IMR-90 (cell line): ENCODE measurements around the gene DCLRE1B. TPM values are rescaled to one million over a fixed set of nuclear protein-coding genes. Genes with fewer than 3 reads are reported as not detected.

Experiments
- ATAC-seq: fragments of 200-7000 bp; cut with Tn5 transposase; 2 replicates; pipeline ENCODE4 v1.9.1; 2020; ENCODE audit warnings: low read depth, mild to moderate bottlenecking, moderate library complexity
- BruUV-seq: library from RNA; stranded (reverse); fragments of 400-500 nt; replicated peaks from 2 replicates; lab custom pipeline; 2021; lab: Mats Ljungman, UMichigan
- CTCF ChIA-PET: fragments of 300-600 bp; formaldehyde crosslinking; extraction: SDS; loops from one replicate; lab custom pipeline; 2021; ENCODE audit warnings: antibody characterized with exemption; lab: Yijun Ruan, JAX
- POLR2A ChIA-PET: fragments of 300-600 bp; sonication (Branson Sonifier 250); formaldehyde crosslinking; loops from one replicate; lab custom pipeline; 2022; ENCODE audit warnings: antibody characterized with exemption; ENCODE audit not compliant: unreplicated experiment; lab: Charles Lee
- DNase-seq: peaks from one replicate; pipeline ENCODE4 v3.0.0; 2013
- H2AFZ ChIP-seq: replicated peaks from 2 replicates; pipeline ENCODE3; 2013; ENCODE audit warnings: low read length, mild to moderate bottlenecking; ENCODE audit not compliant: poor library complexity
- H2AK5ac ChIP-seq: 2 replicates; pipeline ENCODE4 v1.6.1; 2013; ENCODE audit warnings: low read depth, low read length, inconsistent platforms
- H2AK9ac ChIP-seq: replicated peaks from 2 replicates; pipeline ENCODE3; 2013; ENCODE audit warnings: mild to moderate bottlenecking, low read depth, low read length, moderate library complexity; ENCODE audit not compliant: poor library complexity
- H2BK120ac ChIP-seq: 2 replicates; pipeline ENCODE4 v1.6.1; 2013; ENCODE audit warnings: low read depth, low read length, inconsistent platforms
- H2BK15ac ChIP-seq: 3 replicates; pipeline ENCODE4 v1.6.1; 2013; ENCODE audit warnings: low read depth, low read length, inconsistent platforms
- H2BK20ac ChIP-seq: 2 replicates; pipeline ENCODE4 v1.6.1; 2013; ENCODE audit warnings: low read depth, mild to moderate bottlenecking, inconsistent platforms, low read length, moderate library complexity
- H2BK5ac ChIP-seq: 2 replicates; pipeline ENCODE4 v1.6.1; 2013; ENCODE audit warnings: mild to moderate bottlenecking, low read depth, low read length, inconsistent platforms; ENCODE audit not compliant: poor library complexity, severe bottlenecking
- H3K14ac ChIP-seq: replicated peaks from 2 replicates; pipeline ENCODE4 v1.6.1; 2013; ENCODE audit warnings: low read depth, low read length, inconsistent platforms
- H3K18ac ChIP-seq: 2 replicates; pipeline ENCODE4 v1.6.1; 2013; ENCODE audit warnings: low read depth, low read length, control low read depth
- H3K23ac ChIP-seq: 2 replicates; pipeline ENCODE4 v1.6.1; 2013; ENCODE audit warnings: low read depth, low read length, inconsistent platforms
- H3K27ac ChIP-seq: 2 replicates; pipeline ENCODE4 v1.5.1; 2013; ENCODE audit warnings: mild to moderate bottlenecking, control low read depth, low read length; ENCODE audit not compliant: insufficient read depth
- H3K27me3 ChIP-seq: 2 replicates; pipeline ENCODE4 v1.6.1; 2013; ENCODE audit warnings: low read length; ENCODE audit not compliant: control insufficient read depth, insufficient read depth
- H3K36me3 ChIP-seq: 2 replicates; pipeline ENCODE4 v1.6.1; 2013; ENCODE audit warnings: low read length, mixed read lengths; ENCODE audit not compliant: control insufficient read depth, insufficient read depth
- H3K4ac ChIP-seq: 2 replicates; pipeline ENCODE4 v1.6.1; 2013; ENCODE audit warnings: low read depth, low read length, inconsistent platforms
- H3K4me1 ChIP-seq: 2 replicates; pipeline ENCODE4 v1.6.1; 2013; ENCODE audit warnings: low read length, mixed read lengths; ENCODE audit not compliant: control insufficient read depth, insufficient read depth
- H3K4me2 ChIP-seq: 2 replicates; pipeline ENCODE4 v1.6.1; 2013; ENCODE audit warnings: low read depth, mild to moderate bottlenecking, control low read depth, low read length, moderate library complexity
- H3K4me3 ChIP-seq: 2 replicates; pipeline ENCODE4 v1.5.1; 2013; ENCODE audit warnings: low read depth, mild to moderate bottlenecking, control low read depth, low read length, moderate library complexity; ENCODE audit not compliant: insufficient read depth
- H3K56ac ChIP-seq: 2 replicates; pipeline ENCODE4 v1.6.1; 2013; ENCODE audit warnings: low read length, inconsistent platforms; ENCODE audit not compliant: insufficient read depth; ENCODE audit errors: extremely low read depth
- H3K79me1 ChIP-seq, 2 experiments: 2 replicates each; pipeline ENCODE4 v1.6.1; 2013; ENCODE audit warnings: low read length in 2 of 2, inconsistent platforms in 1 of 2, low read depth in 1 of 2
- H3K9ac ChIP-seq: 2 replicates; pipeline ENCODE4 v1.6.1; 2013; ENCODE audit warnings: low read depth, low read length, control low read depth
- H3K9me1 ChIP-seq: 2 replicates; pipeline ENCODE4 v1.6.1; 2013; ENCODE audit warnings: low read length, inconsistent platforms; ENCODE audit not compliant: insufficient read depth
- H3K9me3 ChIP-seq: 2 replicates; pipeline ENCODE4 v1.6.1; 2013; ENCODE audit warnings: low read length; ENCODE audit not compliant: control insufficient read depth, insufficient read depth
- H4K20me1 ChIP-seq: 2 replicates; pipeline ENCODE4 v1.6.1; 2013; ENCODE audit warnings: low read length, inconsistent platforms; ENCODE audit not compliant: insufficient read depth
- H4K5ac ChIP-seq: 2 replicates; pipeline ENCODE4 v1.6.1; 2013; ENCODE audit warnings: mild to moderate bottlenecking, low read depth, low read length, control low read depth
- H4K8ac ChIP-seq, 2 experiments: 2 replicates each; pipeline ENCODE4 v1.6.1; 2013; ENCODE audit warnings: low read depth in 2 of 2, low read length in 2 of 2, control low read depth in 1 of 2, inconsistent platforms in 1 of 2
- H4K91ac ChIP-seq: 2 replicates; pipeline ENCODE4 v1.6.1; 2013; ENCODE audit warnings: low read depth, low read length, inconsistent platforms; ENCODE audit not compliant: insufficient read depth
- CHD1 ChIP-seq: IDR thresholded peaks from 2 replicates; pipeline ENCODE4 v1.6.1; 2012; ENCODE audit warnings: low read depth, low read length, improper control_type of control experiment
- RCOR1 ChIP-seq: IDR thresholded peaks from 2 replicates; pipeline ENCODE4 v1.6.1; 2012; ENCODE audit warnings: mild to moderate bottlenecking, low read length, improper control_type of control experiment; ENCODE audit not compliant: insufficient replicate concordance
- RFX5 ChIP-seq: IDR thresholded peaks from 2 replicates; pipeline ENCODE4 v1.8.0; 2012; ENCODE audit warnings: low read depth, mild to moderate bottlenecking, low read length, moderate library complexity
- WGBS, 2 experiments: methylation state at CpG; one replicate each; pipeline versions ENCODE4 v1.1.5 to v1.1.7; 2013; ENCODE audit warnings: missing lambda C conversion rate in 2 of 2; ENCODE audit not compliant: insufficient read length in 1 of 2; ENCODE audit errors: extremely low coverage in 2 of 2; 5-methylcytosine and 5-hydroxymethylcytosine counted together
- dilution Hi-C: fragments of 300-500 bp; cut with HindIII; formaldehyde crosslinking; loops from one replicate; pipeline ENCODE4 v1.14.3; 2018; ENCODE audit warnings: low sequenced_read_pairs; ENCODE audit not compliant: unreplicated experiment
- in situ Hi-C: fragments of 300-500 bp; cut with MboI; formaldehyde crosslinking; loops from 3 replicates; pipeline ENCODE4 v1.14.3; 2019; ENCODE audit warnings: low sequenced_read_pairs, inconsistent platforms, mixed read lengths
- intact Hi-C: fragments of 100-400 bp; cut with micrococcal nuclease; formaldehyde crosslinking; loops from 2 replicates; pipeline ENCODE4 v1.10.0; 2022
- polyA plus RNA-seq, 3 experiments: library from polyadenylated mRNA; depleted of rRNA; stranded (reverse); fragments of >200 nt; gene quantifications; 2 replicates each; pipeline ENCODE4 v1.2.3, GENCODE V29; 2012; ENCODE audit warnings: low replicate concordance in 1 of 3
- total RNA-seq: library from RNA; depleted of rRNA; stranded (reverse); fragments of >200 nt; gene quantifications from 2 replicates; pipeline ENCODE4 v1.2.3, GENCODE V29; 2012

Gene DCLRE1B
- total and polyA plus RNA-seq, 2 of the 4 experiments (the other 2 are of a cell fraction) = 4.9 to 6.1 TPM

- H3K23ac ChIP-seq = no peak overlapping the region
These were observed 13.4 kb upstream of the DCLRE1B start for GRCh38 chr1:113891631-113892220.

More at GRCh38 chr1:113891631-113892220, 13.4 kb upstream of the DCLRE1B start:
- H3K9ac ChIP-seq = no peak overlapping the region
- TF ChIP-seq RFX5 (no peak), CHD1 (no peak), RCOR1 (no peak)
- CTCF ChIA-PET = interaction anchor here (0.9 kb wide), 1 partner anchor 12 kb away, joined by 3 read pairs; no protein-coding TSS in a partner anchor
- dilution Hi-C loops (no loop called here), in situ Hi-C loops (no loop called here), intact Hi-C loops (no loop called here)
- no peak overlapping the region for H3K56ac ChIP-seq
- H3K27me3 ChIP-seq = no peaks in the 10 kb centered on the region
- no peak overlapping the region for H3K27ac ChIP-seq
- H3K18ac ChIP-seq = no peak overlapping the region
- no peak overlapping the region for H2BK15ac ChIP-seq
- no peak overlapping the region for H3K14ac ChIP-seq
- H2BK20ac ChIP-seq = no peak overlapping the region
- DNase-seq (no peak), ATAC-seq (no peak)
- peaks cover 8% of the 10 kb centered on the region for H3K36me3 ChIP-seq
- H3K4ac ChIP-seq = no peak overlapping the region
- H3K4me2 ChIP-seq = no peak overlapping the region
- H3K4me1 ChIP-seq = no peaks in the 10 kb centered on the region
- no peak overlapping the region for H3K4me3 ChIP-seq
- H3K9me1 ChIP-seq = no peaks in the 10 kb centered on the region
- BruUV-seq = no TSS peak
- H2AK5ac ChIP-seq = no peak overlapping the region
- H4K20me1 ChIP-seq = no peaks in the 10 kb centered on the region
- H3K9me3 ChIP-seq = no peaks in the 10 kb centered on the region
- no peaks in the 10 kb centered on the region for H3K79me1 ChIP-seq
- H2AFZ ChIP-seq = no peak overlapping the region
- POLR2A ChIA-PET = no interaction called here
- H4K91ac ChIP-seq = no peak overlapping the region
- H2BK120ac ChIP-seq = no peak overlapping the region
- H4K8ac ChIP-seq = no peak overlapping the region
- H4K5ac ChIP-seq = no peak overlapping the region
- H2AK9ac ChIP-seq = no peak overlapping the region
- 90% methylated on average over 7 of the region's 11 CpGs; no CpG with 5 or more reads in 1 of the 2 experiments for WGBS, 2 experiments
- H2BK5ac ChIP-seq = no peak overlapping the region
